Loucy (cell line): ENCODE data around the gene NBDY.

Source experiments
- H2AFZ ChIP-seq: fragments of 200-600 bp; sonication (generic); 2 replicates; pipeline ENCODE4 v1.6.0; 2016; ENCODE audit warnings: antibody characterized with exemption, mild to moderate bottlenecking, low read length, moderate library complexity
- H3F3A ChIP-seq: fragments of 200-600 bp; 2 replicates; pipeline ENCODE4 v1.6.0; 2016; ENCODE audit warnings: antibody characterized with exemption, low read depth, mild to moderate bottlenecking
- H3K27me3 ChIP-seq: fragments of 200-600 bp; sonication (generic); 2 replicates; pipeline ENCODE4 v1.6.1; 2014; ENCODE audit warnings: low read length, mild to moderate bottlenecking; ENCODE audit not compliant: insufficient read depth, poor library complexity, severe bottlenecking
- H3K36me3 ChIP-seq: fragments of 200-600 bp; sonication (generic); 2 replicates; pipeline ENCODE4 v1.6.1; 2016; ENCODE audit warnings: low read length; ENCODE audit not compliant: insufficient read depth
- H3K4me1 ChIP-seq: fragments of 200-600 bp; sonication (generic); 2 replicates; pipeline ENCODE4 v1.5.1; 2014; ENCODE audit warnings: low read length, mild to moderate bottlenecking; ENCODE audit not compliant: insufficient read depth, poor library complexity, severe bottlenecking
- H3K4me2 ChIP-seq: fragments of 200-600 bp; sonication (generic); 2 replicates; pipeline ENCODE4 v1.6.0; 2014; ENCODE audit warnings: antibody characterized with exemption, low read length, low read depth, mild to moderate bottlenecking; ENCODE audit not compliant: poor library complexity, severe bottlenecking
- H3K4me3 ChIP-seq: fragments of 200-600 bp; sonication (generic); 2 replicates; pipeline ENCODE4 v1.5.1; 2014; ENCODE audit warnings: low read length, mild to moderate bottlenecking, mixed read lengths; ENCODE audit not compliant: poor library complexity, severe bottlenecking
- H3K79me2 ChIP-seq: fragments of 200-600 bp; sonication (generic); 2 replicates; pipeline ENCODE4 v1.6.1; 2014; ENCODE audit warnings: low read length; ENCODE audit not compliant: insufficient read depth
- H3K9ac ChIP-seq: fragments of 200-600 bp; sonication (generic); 2 replicates; pipeline ENCODE4 v1.6.0; 2014; ENCODE audit warnings: mild to moderate bottlenecking, low read depth, low read length, moderate library complexity; ENCODE audit not compliant: poor library complexity, severe bottlenecking
- H3K9me2 ChIP-seq: fragments of 200-600 bp; sonication (generic); replicated peaks from 2 replicates; pipeline ENCODE4 v1.6.1; 2016; ENCODE audit warnings: low read depth, low read length, mixed read lengths
- H3K9me3 ChIP-seq: fragments of 200-600 bp; sonication (generic); 2 replicates; pipeline ENCODE4 v1.6.1; 2014; ENCODE audit warnings: mild to moderate bottlenecking, antibody characterized with exemption, low read length, low read depth; ENCODE audit not compliant: insufficient read depth
- H4K20me1 ChIP-seq: fragments of 200-600 bp; sonication (generic); 2 replicates; pipeline ENCODE4 v1.6.0; 2014; ENCODE audit warnings: antibody characterized with exemption, low read length, mild to moderate bottlenecking; ENCODE audit not compliant: insufficient read depth, poor library complexity, severe bottlenecking
- EZH2phosphoT487 ChIP-seq: fragments of 200-600 bp; IDR thresholded peaks from 2 replicates; pipeline ENCODE4 v1.6.1; 2018; ENCODE audit warnings: antibody characterized with exemption, mild to moderate bottlenecking, moderate library complexity, borderline replicate concordance
- TF ChIP-seq, protein P1 (sequence below): fragments of 200-600 bp; sonication (generic); conservative IDR thresholded peaks from 2 replicates; pipeline ENCODE4 v1.5.1; 2014; ENCODE audit warnings: mild to moderate bottlenecking, antibody characterized with exemption, low read length

The NBDY gene

DNA sequence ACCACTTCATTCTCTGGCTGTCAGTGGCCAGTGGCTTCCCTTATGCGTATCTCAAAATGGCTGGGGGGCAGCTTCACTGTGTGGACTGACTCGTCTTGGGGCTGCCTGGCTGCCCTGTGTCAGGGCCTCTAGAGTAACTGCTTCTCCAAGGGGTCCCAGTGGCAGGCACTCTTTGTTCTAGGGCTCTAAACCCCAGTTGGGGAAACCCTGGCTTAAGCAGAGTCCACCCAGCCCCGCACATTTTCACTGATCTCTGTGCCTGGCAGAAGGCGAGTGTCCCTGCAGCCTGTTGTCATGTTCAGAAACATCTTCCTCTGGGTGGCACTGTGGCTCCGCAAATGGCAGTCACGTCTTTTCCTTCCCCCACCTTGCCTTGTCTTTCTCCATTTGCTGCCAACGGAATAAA is 59.7 kb downstream of the NBDY start:
- Histone ChIP-seq H3K27me3 (no peaks in the 10 kb centered on the region), H3K9ac (no peak overlapping the region), H3K4me1 (no peaks in the 10 kb centered on the region), H4K20me1 (no peaks in the 10 kb centered on the region), H3F3A (no peaks in the 10 kb centered on the region), H3K4me2 (no peak overlapping the region), H3K4me3 (no peak overlapping the region), H3K9me3 (no peaks in the 10 kb centered on the region), H3K9me2 (no peaks in the 10 kb centered on the region), H2AFZ (no peak overlapping the region), H3K79me2 (peaks cover 3% of the 10 kb centered on the region; the same call in 1 of the 2 replicates), H3K36me3 (peaks cover 6% of the 10 kb centered on the region; the same call in 1 of the 2 replicates)
- no peak for TF ChIP-seq EZH2phosphoT487
- TF ChIP-seq, protein P1, sequence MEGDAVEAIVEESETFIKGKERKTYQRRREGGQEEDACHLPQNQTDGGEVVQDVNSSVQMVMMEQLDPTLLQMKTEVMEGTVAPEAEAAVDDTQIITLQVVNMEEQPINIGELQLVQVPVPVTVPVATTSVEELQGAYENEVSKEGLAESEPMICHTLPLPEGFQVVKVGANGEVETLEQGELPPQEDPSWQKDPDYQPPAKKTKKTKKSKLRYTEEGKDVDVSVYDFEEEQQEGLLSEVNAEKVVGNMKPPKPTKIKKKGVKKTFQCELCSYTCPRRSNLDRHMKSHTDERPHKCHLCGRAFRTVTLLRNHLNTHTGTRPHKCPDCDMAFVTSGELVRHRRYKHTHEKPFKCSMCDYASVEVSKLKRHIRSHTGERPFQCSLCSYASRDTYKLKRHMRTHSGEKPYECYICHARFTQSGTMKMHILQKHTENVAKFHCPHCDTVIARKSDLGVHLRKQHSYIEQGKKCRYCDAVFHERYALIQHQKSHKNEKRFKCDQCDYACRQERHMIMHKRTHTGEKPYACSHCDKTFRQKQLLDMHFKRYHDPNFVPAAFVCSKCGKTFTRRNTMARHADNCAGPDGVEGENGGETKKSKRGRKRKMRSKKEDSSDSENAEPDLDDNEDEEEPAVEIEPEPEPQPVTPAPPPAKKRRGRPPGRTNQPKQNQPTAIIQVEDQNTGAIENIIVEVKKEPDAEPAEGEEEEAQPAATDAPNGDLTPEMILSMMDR = peak; percentile 48

DNA sequence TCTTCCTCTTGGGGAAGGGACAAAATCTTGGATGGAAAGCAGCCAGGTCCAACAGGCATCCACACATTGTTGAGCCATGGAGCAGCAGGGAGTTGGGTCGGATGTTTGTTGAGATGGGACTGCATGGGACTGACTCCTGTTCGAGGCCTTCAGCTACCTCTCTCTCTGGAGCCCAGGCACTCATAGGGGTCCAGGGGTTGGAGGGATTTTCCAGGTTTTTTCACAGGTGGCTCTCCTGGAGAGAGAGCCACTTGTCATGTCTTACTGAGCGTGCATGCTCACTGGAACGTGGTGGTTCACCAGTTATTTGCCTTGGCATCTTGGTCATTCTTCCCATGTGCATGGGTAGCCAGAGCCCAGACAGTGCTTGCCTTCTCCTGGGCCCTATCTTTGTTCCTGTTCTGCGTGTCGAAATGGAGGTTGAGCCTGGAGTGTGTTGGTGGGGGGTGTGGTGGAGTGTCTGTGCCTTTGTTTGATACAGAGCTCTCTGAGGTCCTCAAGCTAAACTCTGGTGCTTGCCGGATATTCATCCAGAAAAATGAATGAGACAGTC is 60.6 kb downstream of the NBDY start:
- H3F3A ChIP-seq = no peaks in the 10 kb centered on the region
- peaks cover 10% of the 10 kb centered on the region; the same call in 1 of the 2 replicates for H3K36me3 ChIP-seq
- no peak for TF ChIP-seq EZH2phosphoT487
- TF ChIP-seq, protein P1 = no peak
- no peaks in the 10 kb centered on the region for H3K27me3 ChIP-seq
- no peak overlapping the region for H3K9ac ChIP-seq
- H3K4me2 ChIP-seq = no peak overlapping the region
- H3K4me3 ChIP-seq = no peak overlapping the region
- H3K9me2 ChIP-seq = no peaks in the 10 kb centered on the region
- no peaks in the 10 kb centered on the region for H4K20me1 ChIP-seq
- H3K79me2 ChIP-seq = peaks cover 3% of the 10 kb centered on the region; the same call in 1 of the 2 replicates
- H3K9me3 ChIP-seq = no peaks in the 10 kb centered on the region
- H3K4me1 ChIP-seq = no peaks in the 10 kb centered on the region
- H2AFZ ChIP-seq = no peak overlapping the region

DNA sequence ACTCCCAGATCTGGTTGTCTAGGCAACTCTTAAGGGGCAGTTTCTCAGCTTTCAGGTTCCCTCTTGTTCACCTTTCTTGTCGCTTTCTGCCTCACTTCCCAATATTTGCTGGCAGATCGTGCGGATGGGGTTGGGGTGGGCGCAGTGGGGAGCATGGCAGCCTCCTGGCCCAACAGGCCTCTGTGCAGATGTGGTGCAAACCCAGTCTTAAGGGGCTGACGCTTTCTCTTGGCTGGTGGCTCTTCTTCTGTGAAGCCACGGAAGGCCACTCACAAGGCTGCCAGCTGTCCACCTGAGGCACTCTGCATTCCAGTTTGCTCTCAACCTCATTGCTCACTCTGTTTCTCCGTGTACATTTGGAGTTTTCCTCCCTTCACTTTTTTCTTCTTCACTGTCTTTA is 61.7 kb downstream of the NBDY start:
- peaks cover 3% of the 10 kb centered on the region; the same call in 1 of the 2 replicates for H3K79me2 ChIP-seq
- H3K4me3 ChIP-seq = no peak overlapping the region
- no peaks in the 10 kb centered on the region for H3F3A ChIP-seq
- H3K36me3 ChIP-seq = peaks cover 10% of the 10 kb centered on the region; the same call in 1 of the 2 replicates
- no peaks in the 10 kb centered on the region for H3K9me3 ChIP-seq
- H4K20me1 ChIP-seq = no peaks in the 10 kb centered on the region
- H3K4me1 ChIP-seq = no peaks in the 10 kb centered on the region
- H3K4me2 ChIP-seq = no peak overlapping the region
- no peak for TF ChIP-seq EZH2phosphoT487
- TF ChIP-seq, protein P1 = no peak
- H3K27me3 ChIP-seq = no peaks in the 10 kb centered on the region
- H3K9me2 ChIP-seq = no peaks in the 10 kb centered on the region
- no peak overlapping the region for H3K9ac ChIP-seq
- H2AFZ ChIP-seq = no peak overlapping the region
